ENCODE data around the gene TYW3. TPM values are rescaled to one million over a fixed set of nuclear protein-coding genes. Genes with fewer than 3 reads are reported as not detected.

The TYW3 gene, protein sequence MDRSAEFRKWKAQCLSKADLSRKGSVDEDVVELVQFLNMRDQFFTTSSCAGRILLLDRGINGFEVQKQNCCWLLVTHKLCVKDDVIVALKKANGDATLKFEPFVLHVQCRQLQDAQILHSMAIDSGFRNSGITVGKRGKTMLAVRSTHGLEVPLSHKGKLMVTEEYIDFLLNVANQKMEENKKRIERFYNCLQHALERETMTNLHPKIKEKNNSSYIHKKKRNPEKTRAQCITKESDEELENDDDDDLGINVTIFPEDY
- 11.4 TPM for total RNA-seq

DNA sequence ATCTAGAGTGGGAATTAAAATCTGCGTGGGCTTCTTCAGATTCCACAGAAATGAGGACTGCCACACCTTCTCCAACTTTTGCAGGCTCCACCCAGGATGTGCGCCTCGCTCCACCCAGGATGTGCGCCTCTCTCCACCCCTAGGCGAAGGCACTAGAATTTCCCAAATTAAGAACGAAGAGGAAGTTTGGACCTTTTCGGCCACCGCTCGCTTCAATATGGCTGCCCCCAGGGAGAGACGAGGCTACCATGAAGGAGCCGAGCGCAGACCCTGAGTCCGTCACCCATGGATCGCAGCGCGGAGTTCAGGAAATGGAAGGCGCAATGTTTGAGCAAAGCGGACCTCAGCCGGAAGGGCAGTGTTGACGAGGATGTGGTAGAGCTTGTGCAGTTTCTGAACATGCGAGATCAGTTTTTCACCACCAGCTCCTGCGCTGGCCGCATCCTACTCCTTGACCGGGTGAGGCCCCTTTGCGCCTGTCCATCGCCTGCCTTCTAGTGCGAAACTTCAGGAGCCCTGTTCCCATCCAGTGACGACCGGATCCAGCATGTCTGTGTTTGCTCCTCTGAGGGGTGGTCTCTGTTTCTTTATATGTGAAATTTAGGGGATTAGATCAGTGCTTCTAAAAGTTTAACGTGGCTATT, at the start of gene TYW3, which contains the start of gene CRYZ:
Gene TYW3, plus strand, starts transcription at position 193 of the 644 bp plus-strand sequence. Its CDS starts 93 bp downstream, at position 286.
Gene CRYZ, minus strand, starts transcription at position 91 of the 644 bp plus-strand sequence. CDS start 8,229 bp downstream, outside the sequence.

Other genes with a start within 250 kb of the TYW3 start
- not detected for gene LRRC53, start 220.5 kb upstream of the TYW3 start, total RNA-seq
- 0.12 TPM for gene ERICH3, start 59.4 kb upstream of the TYW3 start, total RNA-seq
- 78.2 TPM for gene CRYZ, start 102 bp upstream of the TYW3 start, total RNA-seq

Measured in metanephros (tissue), 1 donor.